Fibroblast of skin of back (primary cell): ENCODE measurements around the gene NAXE.
A peak's percentile ranks its signal among the peaks of the same experiment; 100 is the strongest.
"Not testable (repeated sequence)": the region's sequence is repeated elsewhere in the genome, so short reads cannot be mapped to it uniquely, and the experiment has no call there.

ENCODE experiments used
- DNase-seq: peaks from one replicate; pipeline ENCODE4 v3.0.0-alpha.2; 2013

The NAXE gene

GRCh38 chr1:156571261-156571852 is 20.2 kb upstream of the NAXE start:
- peak; percentile 93 for DNase-seq

GRCh38 chr1:156571919-156572662 is 19.5 kb upstream of the NAXE start, which contains the start of gene IQGAP3:
Gene IQGAP3, minus strand, starts transcription at chr1:156572565. Its CDS starts 36 bp downstream, at chr1:156572529.
- DNase-seq: peak; percentile 86

GRCh38 chr1:156572663-156573018 is 18.9 kb upstream of the NAXE start:
- DNase-seq: no peak

- DNase-seq: no peak
Observed at GRCh38 chr1:156574039-156574633, 17.4 kb upstream of the NAXE start.

GRCh38 chr1:156577550-156577949 is 14.0 kb upstream of the NAXE start:
- no peak for DNase-seq

- no peak for DNase-seq
Observed at GRCh38 chr1:156578055-156578454, 13.5 kb upstream of the NAXE start.

GRCh38 chr1:156579472-156579871 is 12.1 kb upstream of the NAXE start, which contains the start of gene TTC24:
Gene TTC24, plus strand, starts transcription at chr1:156579723. Its CDS starts 1,642 bp downstream, at chr1:156581365.
- no peak for DNase-seq

- no peak for DNase-seq
Observed at GRCh38 chr1:156581661-156582387, 9.8 kb upstream of the NAXE start.

- DNase-seq: no peak
Observed at GRCh38 chr1:156582388-156583017, 9.1 kb upstream of the NAXE start.

GRCh38 chr1:156583821-156584622 is 7.6 kb upstream of the NAXE start:
- DNase-seq: peak; percentile 74

GRCh38 chr1:156584813-156585212 is 6.8 kb upstream of the NAXE start:
- no peak for DNase-seq

- DNase-seq: no peak
Observed at GRCh38 chr1:156586323-156586722, 5.3 kb upstream of the NAXE start.

- no peak for DNase-seq
Observed at GRCh38 chr1:156586892-156587477, 4.6 kb upstream of the NAXE start.

- DNase-seq: not testable (repeated sequence)
Observed at GRCh38 chr1:156587927-156588326, 3.6 kb upstream of the NAXE start.

- DNase-seq: no peak
Observed at GRCh38 chr1:156589546-156589945, 2.0 kb upstream of the NAXE start.

GRCh38 chr1:156590326-156591180 is 1.0 kb upstream of the NAXE start:
- DNase-seq: no peak

GRCh38 chr1:156591181-156591431 is 470 bp upstream of the NAXE start:
- DNase-seq: no peak

GRCh38 chr1:156592158-156592909 is 758 bp downstream of the NAXE start:
- DNase-seq: no peak

GRCh38 chr1:156592910-156593660 is 1.5 kb downstream of the NAXE start:
- no peak for DNase-seq
